SK-N-SH treated with all-trans-retinoic acid at 6 μM for 48 hours (cell line): ENCODE measurements around the gene RHEBL1.

Experiments
- ATAC-seq: fragments of 200-7000 bp; cut with Tn5 transposase; 3 replicates; pipeline ENCODE4 v1.9.1; 2020; ENCODE audit warnings: mild to moderate bottlenecking, moderate library complexity
- ARNTL ChIP-seq: fragments of 450-650 bp; formaldehyde crosslinking; IDR thresholded peaks from 2 replicates; pipeline ENCODE4 v1.5.0; 2020; ENCODE audit warnings: low read depth, mild to moderate bottlenecking, moderate library complexity, borderline replicate concordance
- CSDC2 ChIP-seq: fragments of 250-450 bp; sonication (Bioruptor Pico); IDR thresholded peaks from 2 replicates; pipeline ENCODE4 v1.5.0; 2020; ENCODE audit warnings: mild to moderate bottlenecking, moderate library complexity
- ESRRG ChIP-seq: fragments of 250-450 bp; sonication (Bioruptor Pico); IDR thresholded peaks from 2 replicates; pipeline ENCODE4 v1.6.1; 2021; ENCODE audit warnings: mild to moderate bottlenecking
- GLIS3 ChIP-seq: fragments of 250-450 bp; sonication (Bioruptor Pico); IDR thresholded peaks from 2 replicates; pipeline ENCODE4 v1.5.0; 2020; ENCODE audit warnings: mild to moderate bottlenecking, moderate library complexity
- ISL1 ChIP-seq: fragments of 250-450 bp; sonication (Bioruptor Pico); IDR thresholded peaks from 2 replicates; pipeline ENCODE4 v2.1.2; 2022; ENCODE audit warnings: mild to moderate bottlenecking, moderate library complexity
- OSR1 ChIP-seq: fragments of 250-450 bp; sonication (Bioruptor Pico); IDR thresholded peaks from 2 replicates; pipeline ENCODE4 v1.8.0; 2022; ENCODE audit warnings: moderate library complexity, mild to moderate bottlenecking, inconsistent platforms
- RARB ChIP-seq: fragments of 250-450 bp; sonication (Bioruptor Pico); IDR thresholded peaks from 2 replicates; pipeline ENCODE4 v1.8.0; 2021; ENCODE audit warnings: mild to moderate bottlenecking, moderate library complexity
- SNAI2 ChIP-seq: fragments of 250-450 bp; sonication (Bioruptor Pico); IDR thresholded peaks from 2 replicates; pipeline ENCODE4 v1.5.0; 2020; ENCODE audit warnings: mild to moderate bottlenecking, moderate library complexity
- TCF4 ChIP-seq: fragments of 250-450 bp; sonication (Bioruptor Pico); IDR thresholded peaks from 2 replicates; pipeline ENCODE4 v1.8.0; 2021; ENCODE audit warnings: mild to moderate bottlenecking, moderate library complexity, borderline replicate concordance
- TOX ChIP-seq: fragments of 250-450 bp; sonication (Bioruptor Pico); IDR thresholded peaks from 2 replicates; pipeline ENCODE4 v1.8.0; 2021; ENCODE audit warnings: mild to moderate bottlenecking, moderate library complexity, borderline replicate concordance
- ZC3H10 ChIP-seq: fragments of 250-450 bp; sonication (Bioruptor Pico); IDR thresholded peaks from 2 replicates; pipeline ENCODE4 v1.5.1; 2021; ENCODE audit warnings: mild to moderate bottlenecking, moderate library complexity
- ZFP3 ChIP-seq: fragments of 250-450 bp; sonication (Bioruptor Pico); IDR thresholded peaks from 2 replicates; pipeline ENCODE4 v1.5.0; 2020; ENCODE audit warnings: mild to moderate bottlenecking, moderate library complexity
- ZFP30 ChIP-seq: fragments of 450-650 bp; formaldehyde crosslinking; IDR thresholded peaks from 2 replicates; pipeline ENCODE4 v1.5.0; 2022; ENCODE audit warnings: mild to moderate bottlenecking, moderate library complexity
- ZNF565 ChIP-seq: fragments of 450-650 bp; formaldehyde crosslinking; conservative IDR thresholded peaks from 2 replicates; pipeline ENCODE4 v1.5.0; 2020; ENCODE audit warnings: low read depth, mild to moderate bottlenecking, moderate library complexity
- ZNF70 ChIP-seq: fragments of 450-650 bp; formaldehyde crosslinking; IDR thresholded peaks from 2 replicates; pipeline ENCODE4 v1.5.0; 2020; ENCODE audit warnings: mild to moderate bottlenecking, moderate library complexity
- ZNF8 ChIP-seq: fragments of 450-650 bp; formaldehyde crosslinking; IDR thresholded peaks from 2 replicates; pipeline ENCODE4 v1.5.0; 2020; ENCODE audit warnings: mild to moderate bottlenecking, moderate library complexity
- TF ChIP-seq, protein P1 (sequence below): fragments of 250-450 bp; sonication (Bioruptor Pico); IDR thresholded peaks from 2 replicates; pipeline ENCODE4 v1.5.1; 2020; ENCODE audit warnings: low read depth, mild to moderate bottlenecking, moderate library complexity
- TF ChIP-seq, protein P2 (sequence below): fragments of 250-450 bp; sonication (Bioruptor Pico); IDR thresholded peaks from 2 replicates; pipeline ENCODE4 v1.8.0; 2021; ENCODE audit warnings: low read depth, mild to moderate bottlenecking, moderate library complexity, borderline replicate concordance
- TF ChIP-seq, protein P3 (sequence below): fragments of 250-450 bp; sonication (Bioruptor Pico); IDR thresholded peaks from 2 replicates; pipeline ENCODE4 v1.8.0; 2020; ENCODE audit warnings: mild to moderate bottlenecking, moderate library complexity, borderline replicate concordance
- TF ChIP-seq, protein P4 (sequence below): fragments of 250-450 bp; sonication (Bioruptor Pico); IDR thresholded peaks from 2 replicates; pipeline ENCODE4 v1.5.0; 2020; ENCODE audit warnings: mild to moderate bottlenecking, moderate library complexity

The RHEBL1 gene

DNA sequence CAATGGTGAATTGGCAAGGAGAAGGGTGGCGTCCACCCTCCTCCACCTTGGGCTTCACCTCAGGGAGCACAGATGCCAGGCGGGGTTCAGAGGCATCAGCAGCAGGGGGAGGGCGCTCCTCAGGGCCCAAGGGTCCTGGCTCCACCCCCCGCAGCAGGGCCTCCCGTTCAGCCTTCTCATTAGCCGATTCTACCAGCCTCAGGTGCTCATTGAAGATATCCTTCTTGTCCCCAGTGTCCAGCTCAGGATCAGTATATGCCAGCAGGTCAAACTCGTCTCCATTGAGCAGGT, 31.9 kb downstream of the RHEBL1 start:
- ATAC-seq, result no peak
- TF ChIP-seq ZNF8 (CRISPR knock-in tag) (no peak), ZFP30 (CRISPR knock-in tag) (no peak), ZFP3 (CRISPR knock-in tag) (no peak), ZC3H10 (CRISPR knock-in tag) (no peak), CSDC2 (CRISPR knock-in tag) (no peak), RARB (CRISPR knock-in tag) (no peak), ZNF70 (CRISPR knock-in tag) (no peak), ARNTL (CRISPR knock-in tag) (no peak), ESRRG (no peak)
- TF ChIP-seq, protein P1, sequence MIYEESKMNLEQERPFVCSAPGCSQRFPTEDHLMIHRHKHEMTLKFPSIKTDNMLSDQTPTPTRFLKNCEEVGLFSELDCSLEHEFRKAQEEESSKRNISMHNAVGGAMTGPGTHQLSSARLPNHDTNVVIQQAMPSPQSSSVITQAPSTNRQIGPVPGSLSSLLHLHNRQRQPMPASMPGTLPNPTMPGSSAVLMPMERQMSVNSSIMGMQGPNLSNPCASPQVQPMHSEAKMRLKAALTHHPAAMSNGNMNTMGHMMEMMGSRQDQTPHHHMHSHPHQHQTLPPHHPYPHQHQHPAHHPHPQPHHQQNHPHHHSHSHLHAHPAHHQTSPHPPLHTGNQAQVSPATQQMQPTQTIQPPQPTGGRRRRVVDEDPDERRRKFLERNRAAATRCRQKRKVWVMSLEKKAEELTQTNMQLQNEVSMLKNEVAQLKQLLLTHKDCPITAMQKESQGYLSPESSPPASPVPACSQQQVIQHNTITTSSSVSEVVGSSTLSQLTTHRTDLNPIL (CRISPR knock-in tag), result no peak
- TF ChIP-seq, protein P2, sequence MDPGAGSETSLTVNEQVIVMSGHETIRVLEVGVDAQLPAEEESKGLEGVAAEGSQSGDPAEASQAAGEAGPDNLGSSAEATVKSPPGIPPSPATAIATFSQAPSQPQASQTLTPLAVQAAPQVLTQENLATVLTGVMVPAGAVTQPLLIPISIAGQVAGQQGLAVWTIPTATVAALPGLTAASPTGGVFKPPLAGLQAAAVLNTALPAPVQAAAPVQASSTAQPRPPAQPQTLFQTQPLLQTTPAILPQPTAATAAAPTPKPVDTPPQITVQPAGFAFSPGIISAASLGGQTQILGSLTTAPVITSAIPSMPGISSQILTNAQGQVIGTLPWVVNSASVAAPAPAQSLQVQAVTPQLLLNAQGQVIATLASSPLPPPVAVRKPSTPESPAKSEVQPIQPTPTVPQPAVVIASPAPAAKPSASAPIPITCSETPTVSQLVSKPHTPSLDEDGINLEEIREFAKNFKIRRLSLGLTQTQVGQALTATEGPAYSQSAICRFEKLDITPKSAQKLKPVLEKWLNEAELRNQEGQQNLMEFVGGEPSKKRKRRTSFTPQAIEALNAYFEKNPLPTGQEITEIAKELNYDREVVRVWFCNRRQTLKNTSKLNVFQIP, result no peak
- TF ChIP-seq, protein P3, sequence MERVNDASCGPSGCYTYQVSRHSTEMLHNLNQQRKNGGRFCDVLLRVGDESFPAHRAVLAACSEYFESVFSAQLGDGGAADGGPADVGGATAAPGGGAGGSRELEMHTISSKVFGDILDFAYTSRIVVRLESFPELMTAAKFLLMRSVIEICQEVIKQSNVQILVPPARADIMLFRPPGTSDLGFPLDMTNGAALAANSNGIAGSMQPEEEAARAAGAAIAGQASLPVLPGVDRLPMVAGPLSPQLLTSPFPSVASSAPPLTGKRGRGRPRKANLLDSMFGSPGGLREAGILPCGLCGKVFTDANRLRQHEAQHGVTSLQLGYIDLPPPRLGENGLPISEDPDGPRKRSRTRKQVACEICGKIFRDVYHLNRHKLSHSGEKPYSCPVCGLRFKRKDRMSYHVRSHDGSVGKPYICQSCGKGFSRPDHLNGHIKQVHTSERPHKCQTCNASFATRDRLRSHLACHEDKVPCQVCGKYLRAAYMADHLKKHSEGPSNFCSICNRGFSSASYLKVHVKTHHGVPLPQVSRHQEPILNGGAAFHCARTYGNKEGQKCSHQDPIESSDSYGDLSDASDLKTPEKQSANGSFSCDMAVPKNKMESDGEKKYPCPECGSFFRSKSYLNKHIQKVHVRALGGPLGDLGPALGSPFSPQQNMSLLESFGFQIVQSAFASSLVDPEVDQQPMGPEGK, result no peak
- TF ChIP-seq, protein P4, sequence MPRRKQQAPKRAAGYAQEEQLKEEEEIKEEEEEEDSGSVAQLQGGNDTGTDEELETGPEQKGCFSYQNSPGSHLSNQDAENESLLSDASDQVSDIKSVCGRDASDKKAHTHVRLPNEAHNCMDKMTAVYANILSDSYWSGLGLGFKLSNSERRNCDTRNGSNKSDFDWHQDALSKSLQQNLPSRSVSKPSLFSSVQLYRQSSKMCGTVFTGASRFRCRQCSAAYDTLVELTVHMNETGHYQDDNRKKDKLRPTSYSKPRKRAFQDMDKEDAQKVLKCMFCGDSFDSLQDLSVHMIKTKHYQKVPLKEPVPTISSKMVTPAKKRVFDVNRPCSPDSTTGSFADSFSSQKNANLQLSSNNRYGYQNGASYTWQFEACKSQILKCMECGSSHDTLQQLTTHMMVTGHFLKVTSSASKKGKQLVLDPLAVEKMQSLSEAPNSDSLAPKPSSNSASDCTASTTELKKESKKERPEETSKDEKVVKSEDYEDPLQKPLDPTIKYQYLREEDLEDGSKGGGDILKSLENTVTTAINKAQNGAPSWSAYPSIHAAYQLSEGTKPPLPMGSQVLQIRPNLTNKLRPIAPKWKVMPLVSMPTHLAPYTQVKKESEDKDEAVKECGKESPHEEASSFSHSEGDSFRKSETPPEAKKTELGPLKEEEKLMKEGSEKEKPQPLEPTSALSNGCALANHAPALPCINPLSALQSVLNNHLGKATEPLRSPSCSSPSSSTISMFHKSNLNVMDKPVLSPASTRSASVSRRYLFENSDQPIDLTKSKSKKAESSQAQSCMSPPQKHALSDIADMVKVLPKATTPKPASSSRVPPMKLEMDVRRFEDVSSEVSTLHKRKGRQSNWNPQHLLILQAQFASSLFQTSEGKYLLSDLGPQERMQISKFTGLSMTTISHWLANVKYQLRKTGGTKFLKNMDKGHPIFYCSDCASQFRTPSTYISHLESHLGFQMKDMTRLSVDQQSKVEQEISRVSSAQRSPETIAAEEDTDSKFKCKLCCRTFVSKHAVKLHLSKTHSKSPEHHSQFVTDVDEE (CRISPR knock-in tag), result no peak

DNA sequence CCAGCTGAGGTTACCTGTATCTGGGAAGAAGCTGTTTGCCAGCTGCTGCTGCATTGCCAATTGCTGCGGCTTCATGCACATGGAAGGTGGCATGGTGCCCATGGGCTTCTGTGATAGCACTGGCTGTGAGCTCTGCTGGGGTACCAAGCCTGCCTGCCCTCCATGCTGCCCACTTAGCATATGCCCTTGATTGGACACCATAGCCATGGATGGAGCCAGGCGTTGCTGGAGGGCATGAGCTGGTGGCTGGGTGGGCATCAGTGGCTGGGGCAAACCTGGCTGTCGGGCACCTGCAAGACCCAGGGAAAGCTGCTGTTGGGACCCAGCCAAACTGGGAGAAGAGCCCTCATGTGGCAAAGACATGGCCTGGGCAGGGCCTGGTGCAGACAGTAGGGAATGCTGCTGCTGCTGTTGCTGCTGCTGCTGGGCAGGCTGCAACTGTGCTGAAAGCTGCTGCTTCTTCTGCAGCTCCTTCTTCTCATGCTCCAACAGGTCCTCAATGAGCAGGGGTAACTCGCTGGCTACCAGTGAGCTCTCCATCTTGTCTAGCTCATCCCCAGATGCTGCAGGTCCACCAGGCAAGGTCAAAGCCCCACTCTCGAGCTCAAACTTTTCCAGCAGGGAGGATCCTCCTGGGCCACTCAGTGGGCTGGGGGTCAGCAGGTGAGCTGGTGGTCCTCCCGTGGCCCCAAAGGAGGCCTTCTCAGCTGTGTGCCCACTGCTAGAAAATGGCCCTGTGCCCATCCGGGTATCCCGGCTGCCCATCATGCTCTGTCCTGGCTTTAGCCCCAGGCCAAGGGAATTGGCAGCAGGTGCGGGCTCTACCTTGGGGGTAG, 32.5 kb downstream of the RHEBL1 start:
- no peak for ATAC-seq
- TF ChIP-seq, protein P1 (CRISPR knock-in tag), result no peak
- TF ChIP-seq CSDC2 (CRISPR knock-in tag) (no peak), TCF4 (CRISPR knock-in tag) (no peak), OSR1 (CRISPR knock-in tag) (no peak), ZNF70 (CRISPR knock-in tag) (no peak), TOX (CRISPR knock-in tag) (no peak), ESRRG (no peak), SNAI2 (CRISPR knock-in tag) (no peak), ISL1 (CRISPR knock-in tag) (no peak), GLIS3 (CRISPR knock-in tag) (no peak), ZFP30 (CRISPR knock-in tag) (no peak), ZNF565 (CRISPR knock-in tag) (no peak)
- TF ChIP-seq, protein P2, result no peak
- TF ChIP-seq, protein P3, result no peak
- TF ChIP-seq, all 23 proteins: peak for 0
